Sigmoid colon (tissue), 7 donors: ENCODE results near the gene ETV5. TPM values are rescaled to one million over a fixed set of nuclear protein-coding genes. Genes with fewer than 3 reads are reported as not detected.

Experiments
- DNase-seq: peaks from one replicate; pipeline ENCODE4 v3.0.0-alpha.2; 2019
- H3K27ac ChIP-seq, 4 donors: fragments of 200-600 bp; sonication (generic); one replicate each; pipeline ENCODE4 v1.5.1; 2016 to 2019; ENCODE audit warnings: mild to moderate bottlenecking in 1 of 4
- H3K27me3 ChIP-seq, 3 donors: fragments of 200-600 bp; sonication (generic); one replicate each; pipeline ENCODE4 v1.5.1; 2019; ENCODE audit warnings: mild to moderate bottlenecking in 1 of 3
- H3K36me3 ChIP-seq, 4 donors: fragments of 200-600 bp; sonication (generic); one replicate each; pipeline ENCODE4 v1.5.1; 2016 to 2019
- H3K4me1 ChIP-seq, 4 donors: fragments of 200-600 bp; sonication (generic); one replicate each; pipeline ENCODE4 v1.5.1; 2017 to 2019
- H3K4me3 ChIP-seq, 4 donors: fragments of 200-600 bp; sonication (generic); one replicate each; pipeline ENCODE4 v1.5.1; 2017 to 2019; ENCODE audit warnings: mild to moderate bottlenecking in 2 of 4, moderate library complexity in 1 of 4
- H3K9me3 ChIP-seq, 4 donors: fragments of 200-600 bp in 3 of 4; sonication (generic) in 3 of 4; one replicate each; pipeline versions ENCODE4 v1.5.1 to v1.6.1; 2013 to 2019
- CTCF ChIP-seq, 4 experiments: fragments of 450-650 bp in 3 of 4; fragments of 200-600 bp in 1 of 4; IDR thresholded peaks; one replicate each; pipeline ENCODE4 v1.5.1; 2016 to 2019; ENCODE audit warnings: antibody characterized with exemption in 4 of 4, mild to moderate bottlenecking in 3 of 4, moderate library complexity in 2 of 4
- EP300 ChIP-seq, 4 donors: sonication (generic); formaldehyde crosslinking; IDR thresholded peaks; one replicate each; pipeline ENCODE4 v1.6.1; 2017; ENCODE audit warnings: antibody characterized with exemption in 4 of 4
- POLR2A ChIP-seq, 2 donors: fragments of 450-650 bp; IDR thresholded peaks; one replicate each; pipeline ENCODE4 v1.6.1; 2016; ENCODE audit warnings: antibody characterized with exemption in 2 of 2, mild to moderate bottlenecking in 2 of 2, moderate library complexity in 2 of 2
- POLR2AphosphoS5 ChIP-seq, 4 donors: sonication (generic); formaldehyde crosslinking; IDR thresholded peaks; one replicate each; pipeline ENCODE4 v1.6.1; 2017; ENCODE audit warnings: antibody characterized with exemption in 4 of 4
- WGBS, 2 donors: extraction: QIAGEN DNeasy Blood & Tissue Kit; methylation state at CpG; one replicate each; pipeline ENCODE4 v1.1.7; 2013; 5-methylcytosine and 5-hydroxymethylcytosine counted together
- intact Hi-C: fragments of 100-400 bp; cut with DNase I; formaldehyde crosslinking; loops from one replicate; pipeline ENCODE4 v1.15.1; 2023
- polyA plus RNA-seq, 3 donors: library from polyadenylated mRNA; stranded (reverse); fragments of 200-250 nt; gene quantifications; one replicate each; pipeline ENCODE4 v1.2.3, GENCODE V29; 2013
- total RNA-seq, 4 donors: library from RNA; depleted of rRNA; stranded (reverse); fragments of >200 nt; gene quantifications; one replicate each; pipeline ENCODE4 v1.1.0, GENCODE V29; 2016
- donor health status: healthy with polysubstance abuse.
- donor health status: Bipolar disorder and iron deficiency.
- donor health status: healthy.

The ETV5 gene
- total and polyA plus RNA-seq, 7 donors: 2.3 to 8.4 (median 6.3) TPM

- intact Hi-C loops: no loop called here
- H3K9me3 ChIP-seq: no peaks in the 10 kb centered on the region
- no peaks in the 10 kb centered on the region for H3K4me1 ChIP-seq
- no peaks in the 10 kb centered on the region for H3K36me3 ChIP-seq
- H3K27ac ChIP-seq: no peak overlapping the region
- no peak for DNase-seq
- no peak overlapping the region for H3K4me3 ChIP-seq
- WGBS, 2 donors: 65 to 75% methylated on average over 6 of the region's 6 CpGs
- no peaks in the 10 kb centered on the region for H3K27me3 ChIP-seq
- no peak for TF ChIP-seq EP300 (IDR thresholded peaks at IDR 0.05)
- no peak for TF ChIP-seq CTCF (IDR thresholded peaks at IDR 0.05)
- no peak for TF ChIP-seq POLR2AphosphoS5 (IDR thresholded peaks at IDR 0.05)
- TF ChIP-seq POLR2A (IDR thresholded peaks at IDR 0.05): no peak
Measured at GRCh38 chr3:186121278-186121677, 12.4 kb upstream of the ETV5 start.

GRCh38 chr3:186119499-186119898 lies 10.6 kb upstream of the ETV5 start:
- intact Hi-C loops: no loop called here
- H3K4me1 ChIP-seq: no peaks in the 10 kb centered on the region
- no peaks in the 10 kb centered on the region for H3K36me3 ChIP-seq
- H3K27me3 ChIP-seq: no peaks in the 10 kb centered on the region
- no peaks in the 10 kb centered on the region for H3K9me3 ChIP-seq
- TF ChIP-seq POLR2AphosphoS5 (IDR thresholded peaks at IDR 0.05) (no peak), CTCF (IDR thresholded peaks at IDR 0.05) (no peak), POLR2A (IDR thresholded peaks at IDR 0.05) (no peak), EP300 (IDR thresholded peaks at IDR 0.05) (no peak)
- H3K27ac ChIP-seq: no peak overlapping the region
- no peak overlapping the region for H3K4me3 ChIP-seq
- WGBS, 2 donors: 83 to 85% methylated on average over 4 of the region's 4 CpGs
- no peak for DNase-seq

GRCh38 chr3:186118692-186119091 lies 9.8 kb upstream of the ETV5 start:
- H3K36me3 ChIP-seq: no peaks in the 10 kb centered on the region
- DNase-seq: no peak
- WGBS, 2 donors: 85 to 86% methylated on average over 5 of the region's 5 CpGs
- intact Hi-C loops: no loop called here
- no peaks in the 10 kb centered on the region for H3K9me3 ChIP-seq
- H3K4me1 ChIP-seq: no peaks in the 10 kb centered on the region
- H3K4me3 ChIP-seq: no peak overlapping the region
- H3K27me3 ChIP-seq: peaks cover 0 to 3% (median 0%) of the 10 kb centered on the region in 3 donors
- no peak overlapping the region for H3K27ac ChIP-seq
- TF ChIP-seq POLR2A (IDR thresholded peaks at IDR 0.05): no peak
- TF ChIP-seq CTCF (IDR thresholded peaks at IDR 0.05): no peak
- TF ChIP-seq EP300 (IDR thresholded peaks at IDR 0.05): no peak
- TF ChIP-seq POLR2AphosphoS5 (IDR thresholded peaks at IDR 0.05): no peak

- no peak overlapping the region for H3K4me3 ChIP-seq
- DNase-seq: no peak
- H3K36me3 ChIP-seq: no peaks in the 10 kb centered on the region
- peaks cover 0 to 7% (median 6%) of the 10 kb centered on the region in 3 donors for H3K27me3 ChIP-seq
- H3K9me3 ChIP-seq: no peaks in the 10 kb centered on the region
- WGBS, 2 donors: 74 to 80% methylated on average over 3 of the region's 3 CpGs
- TF ChIP-seq CTCF (IDR thresholded peaks at IDR 0.05) (no peak), POLR2AphosphoS5 (IDR thresholded peaks at IDR 0.05) (no peak), POLR2A (IDR thresholded peaks at IDR 0.05) (no peak), EP300 (IDR thresholded peaks at IDR 0.05) (no peak)
- H3K27ac ChIP-seq: no peak overlapping the region
- intact Hi-C loops: no loop called here
- H3K4me1 ChIP-seq: no peaks in the 10 kb centered on the region
Measured at GRCh38 chr3:186117521-186118134, 8.7 kb upstream of the ETV5 start.
